ENCODE measurements around the gene LRRC10. TPM values are rescaled to one million over a fixed set of nuclear protein-coding genes. Genes with fewer than 3 reads are reported as not detected.

LRRC10 gene
- under 1 TPM in 2 of 10 donors, not detected in 8; 0.17 to 0.18 TPM for polyA plus RNA-seq (ENCODE audit: insufficient read length in 10 of 10)
- long read RNA-seq, donor 1: 0 reads
- long read RNA-seq, donor 2: 0 reads
- long read RNA-seq, donor 3: 0 reads
- long read RNA-seq, donor 4: 0 reads
- long read RNA-seq, donor 5: 0 reads
- long read RNA-seq, donor 6: 0 reads
- long read RNA-seq, donor 7: 0 reads
- long read RNA-seq, donor 8: 0 reads
- long read RNA-seq, donor 9: 0 reads

GRCh38 chr12:69610729-69611128 is at the start of gene LRRC10:
Gene LRRC10 (minus strand): TSS chr12:69610907. CDS start chr12:69610838, 69 bp downstream.
- no peak for DNase-seq

- DNase-seq: no peak
These were observed 49.6 kb upstream of the LRRC10 start for GRCh38 chr12:69660164-69660863.

- no peak for DNase-seq
These were observed 47.5 kb upstream of the LRRC10 start for GRCh38 chr12:69658203-69658602.

- DNase-seq: peak; percentile 26 to 47 (median 29)
These were observed 46.9 kb upstream of the LRRC10 start for GRCh38 chr12:69657376-69658137.

GRCh38 chr12:69655616-69656340 is 45.1 kb upstream of the LRRC10 start:
- DNase-seq: peak; percentile 20 to 74 (median 41)

GRCh38 chr12:69653703-69654102 is 43.0 kb upstream of the LRRC10 start:
- no peak for DNase-seq

- DNase-seq: no peak
These were observed 41.2 kb upstream of the LRRC10 start for GRCh38 chr12:69651922-69652321.

- DNase-seq: no peak
These were observed 38.8 kb upstream of the LRRC10 start for GRCh38 chr12:69649529-69649928.

- DNase-seq: peak in 1 of 3 donors; percentile 77
These were observed 37.8 kb upstream of the LRRC10 start for GRCh38 chr12:69648476-69648875.

GRCh38 chr12:69647178-69647577 is 36.5 kb upstream of the LRRC10 start:
- no peak for DNase-seq

GRCh38 chr12:69645031-69645430 is 34.3 kb upstream of the LRRC10 start:
- DNase-seq: no peak

- peak in 1 of 3 donors; percentile 26 for DNase-seq
These were observed 33.8 kb upstream of the LRRC10 start for GRCh38 chr12:69644511-69644910.

- no peak for DNase-seq
These were observed 31.8 kb upstream of the LRRC10 start for GRCh38 chr12:69642531-69642930.

GRCh38 chr12:69641546-69641945 is 30.8 kb upstream of the LRRC10 start:
- DNase-seq: no peak

- peak; percentile 38 to 66 (median 45) for DNase-seq
These were observed 28.8 kb upstream of the LRRC10 start for GRCh38 chr12:69639400-69640016.

- no peak for DNase-seq
These were observed 22.4 kb upstream of the LRRC10 start for GRCh38 chr12:69633061-69633460.

GRCh38 chr12:69630191-69630590 is 19.5 kb upstream of the LRRC10 start:
- no peak for DNase-seq

- no peak for DNase-seq
These were observed 16.8 kb upstream of the LRRC10 start for GRCh38 chr12:69627501-69627900.

- no peak for DNase-seq
These were observed 13.3 kb upstream of the LRRC10 start for GRCh38 chr12:69623970-69624369.

GRCh38 chr12:69621551-69621950 is 10.8 kb upstream of the LRRC10 start:
- DNase-seq: no peak

- no peak for DNase-seq
These were observed 10.2 kb upstream of the LRRC10 start for GRCh38 chr12:69620921-69621320.

GRCh38 chr12:69620077-69620476 is 9.4 kb upstream of the LRRC10 start:
- DNase-seq: no peak
